Esophagus squamous epithelium (tissue), 4 donors: ENCODE data around the gene LPP.

Experiments used
- POLR2A ChIP-seq, 4 donors: fragments of 450-650 bp; IDR thresholded peaks; one replicate each; pipeline ENCODE4 v1.6.1; 2017; ENCODE audit warnings: antibody characterized with exemption in 4 of 4, mild to moderate bottlenecking in 4 of 4, moderate library complexity in 3 of 4
- TF ChIP-seq, protein P1 (sequence below), 6 experiments: fragments of 450-650 bp in 4 of 6; fragments of 200-600 bp in 2 of 6; sonication (generic) in 2 of 6; IDR thresholded peaks; one replicate each; pipeline ENCODE4 v1.5.1; 2016 to 2019; ENCODE audit warnings: antibody characterized with exemption in 6 of 6, mild to moderate bottlenecking in 4 of 6, moderate library complexity in 4 of 6

DNA sequence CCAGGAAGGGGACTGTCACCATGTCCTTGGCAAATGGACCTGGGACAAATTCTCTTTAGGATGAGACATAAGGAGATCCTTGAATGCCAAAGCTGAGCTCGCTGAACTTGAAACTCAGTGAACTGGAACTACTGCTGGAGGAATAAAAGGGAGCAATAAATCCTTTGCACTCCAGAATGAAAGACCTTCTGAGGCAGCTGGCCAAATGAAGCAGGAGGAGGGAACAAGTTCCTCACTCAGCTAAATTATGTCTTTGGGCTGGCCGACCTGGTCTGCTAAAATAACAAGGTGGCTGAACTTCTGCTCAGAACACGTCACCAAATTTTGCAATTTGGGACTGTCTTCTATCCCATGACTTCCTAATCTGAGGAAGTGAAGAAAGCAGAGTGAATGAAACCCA lies 314.7 kb downstream of the LPP start:
- TF ChIP-seq, protein P1, sequence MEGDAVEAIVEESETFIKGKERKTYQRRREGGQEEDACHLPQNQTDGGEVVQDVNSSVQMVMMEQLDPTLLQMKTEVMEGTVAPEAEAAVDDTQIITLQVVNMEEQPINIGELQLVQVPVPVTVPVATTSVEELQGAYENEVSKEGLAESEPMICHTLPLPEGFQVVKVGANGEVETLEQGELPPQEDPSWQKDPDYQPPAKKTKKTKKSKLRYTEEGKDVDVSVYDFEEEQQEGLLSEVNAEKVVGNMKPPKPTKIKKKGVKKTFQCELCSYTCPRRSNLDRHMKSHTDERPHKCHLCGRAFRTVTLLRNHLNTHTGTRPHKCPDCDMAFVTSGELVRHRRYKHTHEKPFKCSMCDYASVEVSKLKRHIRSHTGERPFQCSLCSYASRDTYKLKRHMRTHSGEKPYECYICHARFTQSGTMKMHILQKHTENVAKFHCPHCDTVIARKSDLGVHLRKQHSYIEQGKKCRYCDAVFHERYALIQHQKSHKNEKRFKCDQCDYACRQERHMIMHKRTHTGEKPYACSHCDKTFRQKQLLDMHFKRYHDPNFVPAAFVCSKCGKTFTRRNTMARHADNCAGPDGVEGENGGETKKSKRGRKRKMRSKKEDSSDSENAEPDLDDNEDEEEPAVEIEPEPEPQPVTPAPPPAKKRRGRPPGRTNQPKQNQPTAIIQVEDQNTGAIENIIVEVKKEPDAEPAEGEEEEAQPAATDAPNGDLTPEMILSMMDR (IDR thresholded peaks at IDR 0.05), result no peak
- no peak for TF ChIP-seq POLR2A (IDR thresholded peaks at IDR 0.05)
